Measurements from ENCODE around the gene GRIN3A.

GRIN3A gene

GRCh38 chr9:101631892-101632291 lies 106.6 kb downstream of the GRIN3A start:
- Mint-ChIP-seq H3K27ac (no peak overlapping the region), H3K4me3 (no peak overlapping the region), H3K27me3 (no peaks in the 10 kb centered on the region), H3K4me1 (ENCODE audit: low read depth) (no peaks in the 10 kb centered on the region), H3K9me3 (ENCODE audit: low read depth) (no peaks in the 10 kb centered on the region), H3K36me3 (no peaks in the 10 kb centered on the region)

DNA sequence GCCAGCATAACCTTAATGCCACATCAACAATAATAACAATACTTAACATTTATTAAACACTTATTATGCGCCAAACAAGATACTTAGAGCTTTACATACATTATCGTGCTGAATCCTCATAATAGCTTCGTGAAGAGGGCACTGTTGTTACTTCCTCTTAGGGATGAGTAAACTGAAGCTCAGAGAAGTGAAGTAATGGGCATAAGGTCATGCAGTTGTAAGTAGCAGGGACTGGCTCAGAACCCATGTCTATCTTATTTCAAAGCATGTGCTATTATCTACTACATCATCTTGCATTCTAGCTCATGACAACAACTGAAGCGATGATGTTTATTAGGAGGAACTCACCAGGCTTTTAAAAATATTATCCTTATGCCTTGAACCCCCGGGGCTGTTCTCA lies 108.8 kb downstream of the GRIN3A start:
- H3K4me3 Mint-ChIP-seq: no peak overlapping the region
- peaks cover 5% of the 10 kb centered on the region for H3K4me1 Mint-ChIP-seq (ENCODE audit: low read depth)
- no peaks in the 10 kb centered on the region for H3K36me3 Mint-ChIP-seq
- H3K9me3 Mint-ChIP-seq (ENCODE audit: low read depth): no peaks in the 10 kb centered on the region
- H3K27ac Mint-ChIP-seq: no peak overlapping the region
- no peaks in the 10 kb centered on the region for H3K27me3 Mint-ChIP-seq

- Mint-ChIP-seq H3K4me1 (ENCODE audit: low read depth) (peaks cover 5% of the 10 kb centered on the region), H3K4me3 (no peak overlapping the region), H3K9me3 (ENCODE audit: low read depth) (no peaks in the 10 kb centered on the region), H3K27me3 (no peaks in the 10 kb centered on the region), H3K36me3 (no peaks in the 10 kb centered on the region), H3K27ac (no peak overlapping the region)
These were observed 110.3 kb downstream of the GRIN3A start for GRCh38 chr9:101628173-101628572.

- Mint-ChIP-seq H3K27ac (no peak overlapping the region), H3K9me3 (ENCODE audit: low read depth) (no peaks in the 10 kb centered on the region), H3K27me3 (peaks cover 3% of the 10 kb centered on the region), H3K4me3 (no peak overlapping the region), H3K4me1 (ENCODE audit: low read depth) (peaks cover 5% of the 10 kb centered on the region), H3K36me3 (no peaks in the 10 kb centered on the region)
These were observed 112.2 kb downstream of the GRIN3A start for GRCh38 chr9:101626295-101626694.

DNA sequence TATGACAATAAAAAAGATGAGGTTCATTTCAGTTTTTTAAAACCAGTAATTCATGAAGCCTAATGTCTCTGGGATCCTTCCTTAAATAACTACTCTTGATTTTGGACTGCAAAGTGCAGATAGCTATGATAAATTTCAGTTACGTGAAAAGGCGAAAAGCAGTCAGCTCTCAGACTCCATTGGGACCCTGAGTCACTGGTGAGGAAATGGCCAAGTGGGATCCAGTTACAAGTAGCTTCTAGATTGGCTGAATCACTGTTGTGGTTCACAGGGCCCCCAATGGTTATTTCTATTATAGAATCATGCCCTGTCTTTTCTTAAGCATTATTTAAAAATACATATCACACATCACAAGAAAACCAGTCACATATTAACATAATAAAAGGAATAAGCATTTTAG lies 112.6 kb downstream of the GRIN3A start:
- no peaks in the 10 kb centered on the region for H3K36me3 Mint-ChIP-seq
- peaks cover 3% of the 10 kb centered on the region for H3K27me3 Mint-ChIP-seq
- H3K4me1 Mint-ChIP-seq (ENCODE audit: low read depth): peaks cover 5% of the 10 kb centered on the region
- no peaks in the 10 kb centered on the region for H3K9me3 Mint-ChIP-seq (ENCODE audit: low read depth)
- no peak overlapping the region for H3K27ac Mint-ChIP-seq
- no peak overlapping the region for H3K4me3 Mint-ChIP-seq

DNA sequence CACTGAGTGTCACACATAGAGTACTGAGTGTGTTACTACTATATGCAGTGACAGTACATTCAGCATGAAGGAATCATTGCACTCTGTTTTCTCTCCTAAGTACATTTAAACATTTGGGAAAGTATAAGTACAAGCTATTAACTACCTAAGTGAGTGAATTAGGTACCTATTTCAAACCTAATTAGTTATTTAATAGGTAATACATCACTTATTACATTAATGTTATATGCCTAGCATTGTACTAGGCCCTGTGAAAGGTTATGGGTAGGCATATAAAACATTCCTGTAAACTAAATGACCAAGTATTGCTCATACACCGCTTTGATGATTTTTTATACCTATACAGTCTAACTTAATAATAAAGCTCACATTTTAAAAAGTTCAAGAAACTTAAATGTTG lies 118.0 kb downstream of the GRIN3A start:
- peaks cover 3% of the 10 kb centered on the region for H3K27me3 Mint-ChIP-seq
- H3K4me1 Mint-ChIP-seq (ENCODE audit: low read depth): no peaks in the 10 kb centered on the region
- H3K9me3 Mint-ChIP-seq (ENCODE audit: low read depth): no peaks in the 10 kb centered on the region
- no peak overlapping the region for H3K27ac Mint-ChIP-seq
- H3K36me3 Mint-ChIP-seq: no peaks in the 10 kb centered on the region
- no peak overlapping the region for H3K4me3 Mint-ChIP-seq

- Mint-ChIP-seq H3K27ac (no peak overlapping the region), H3K4me3 (no peak overlapping the region), H3K9me3 (ENCODE audit: low read depth) (no peaks in the 10 kb centered on the region), H3K4me1 (ENCODE audit: low read depth) (no peaks in the 10 kb centered on the region), H3K36me3 (no peaks in the 10 kb centered on the region), H3K27me3 (peaks cover 3% of the 10 kb centered on the region)
These were observed 119.7 kb downstream of the GRIN3A start for GRCh38 chr9:101618698-101619097.

DNA sequence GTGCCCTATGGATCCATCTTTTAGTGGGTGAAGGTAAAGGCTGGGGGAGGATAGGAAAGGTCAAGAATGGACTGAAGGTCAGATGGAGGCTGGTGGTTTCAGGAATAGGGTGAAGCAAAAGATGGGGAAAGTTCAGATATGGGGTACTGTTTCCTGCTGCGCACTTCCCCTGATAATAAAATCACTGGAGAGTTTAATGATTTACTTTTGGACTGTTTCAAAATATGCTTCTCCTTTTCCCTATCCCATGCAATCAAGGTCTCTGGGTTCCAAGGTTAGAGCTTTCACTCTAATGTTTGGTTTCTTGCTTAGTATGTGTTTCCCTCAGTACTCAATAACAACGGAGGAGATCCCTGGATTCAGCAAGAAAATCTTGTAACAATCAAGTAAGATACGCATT lies 132.9 kb downstream of the GRIN3A start:
- Mint-ChIP-seq H3K4me1 (ENCODE audit: low read depth) (peaks cover 4% of the 10 kb centered on the region), H3K36me3 (no peaks in the 10 kb centered on the region), H3K27me3 (peaks cover 3% of the 10 kb centered on the region), H3K9me3 (ENCODE audit: low read depth) (no peaks in the 10 kb centered on the region), H3K4me3 (no peak overlapping the region), H3K27ac (no peak overlapping the region)

- peaks cover 4% of the 10 kb centered on the region for H3K4me1 Mint-ChIP-seq (ENCODE audit: low read depth)
- no peaks in the 10 kb centered on the region for H3K36me3 Mint-ChIP-seq
- H3K9me3 Mint-ChIP-seq (ENCODE audit: low read depth): no peaks in the 10 kb centered on the region
- peaks cover 3% of the 10 kb centered on the region for H3K27me3 Mint-ChIP-seq
- H3K4me3 Mint-ChIP-seq: no peak overlapping the region
- H3K27ac Mint-ChIP-seq: no peak overlapping the region
These were observed 134.2 kb downstream of the GRIN3A start for GRCh38 chr9:101604296-101604695.

DNA sequence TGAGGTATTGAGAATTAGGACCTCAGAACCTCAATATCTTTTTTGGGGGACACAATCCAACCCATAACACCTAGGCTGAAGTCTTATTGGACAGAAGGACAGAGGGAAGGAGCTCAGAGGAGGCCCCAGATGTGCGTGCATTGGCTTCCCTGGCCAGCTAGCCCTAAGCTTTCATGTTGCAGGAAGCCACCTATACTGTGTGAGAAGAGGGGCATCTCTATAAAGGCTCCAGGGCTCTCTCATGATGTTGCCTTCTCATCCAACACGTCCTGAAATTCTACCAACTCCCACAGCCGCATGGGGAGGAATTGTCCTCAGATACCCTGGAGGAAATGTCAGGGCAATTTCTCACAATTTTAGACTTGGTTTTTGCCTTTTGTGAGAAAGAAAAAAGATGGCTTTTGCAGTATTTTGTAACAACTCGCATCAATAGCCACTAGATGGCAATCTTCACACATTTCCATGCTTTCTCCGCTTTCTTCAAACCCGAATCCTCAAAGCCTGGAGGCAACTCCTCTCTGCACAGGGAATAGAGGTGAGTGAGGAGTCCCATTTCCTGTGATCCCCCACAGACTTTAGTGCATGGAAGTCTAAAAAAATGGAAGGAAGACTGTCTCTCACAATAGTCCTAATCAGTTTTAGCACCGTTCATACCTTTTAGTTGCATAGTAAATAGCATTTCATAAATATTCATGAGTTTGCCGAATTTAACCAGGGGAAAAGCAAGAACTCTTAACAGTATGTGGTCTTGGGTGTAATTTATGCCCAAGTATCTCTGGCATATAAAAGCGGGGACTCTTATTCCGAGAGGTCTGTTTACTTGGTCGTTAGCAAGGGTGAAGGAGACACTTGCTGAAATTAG lies 136.3 kb downstream of the GRIN3A start:
- Mint-ChIP-seq H3K9me3 (ENCODE audit: low read depth) (no peaks in the 10 kb centered on the region), H3K27ac (no peak overlapping the region), H3K27me3 (no peaks in the 10 kb centered on the region), H3K36me3 (no peaks in the 10 kb centered on the region), H3K4me1 (ENCODE audit: low read depth) (peaks cover 4% of the 10 kb centered on the region), H3K4me3 (peak overlapping the region; percentile 51)

DNA sequence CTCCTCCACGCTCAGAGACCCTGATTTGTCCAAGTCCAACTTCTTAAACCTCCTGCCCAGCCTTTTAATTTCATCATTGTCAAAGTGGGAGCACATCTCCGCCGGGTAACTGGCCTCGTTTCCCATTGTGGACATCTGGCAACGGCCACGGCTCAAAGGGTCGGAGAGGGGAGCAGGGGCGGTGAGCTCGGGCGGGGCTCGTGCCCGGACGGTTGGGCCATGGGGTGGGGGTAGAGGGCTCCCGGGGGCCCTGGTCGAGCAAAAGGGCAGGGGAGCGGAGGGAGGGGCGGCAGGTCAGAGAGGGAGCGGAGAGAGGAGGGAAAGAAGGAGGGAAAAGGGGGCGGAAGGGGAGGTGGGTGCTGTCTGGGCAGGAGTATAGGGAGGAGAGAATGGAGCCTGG lies 143.7 kb downstream of the GRIN3A start, which contains the start of gene PPP3R2:
TSS of gene PPP3R2 (minus strand) at position 174 of the 400 bp plus-strand sequence. CDS start at position 126, 48 bp downstream.
- Mint-ChIP-seq H3K36me3 (no peaks in the 10 kb centered on the region), H3K27me3 (no peaks in the 10 kb centered on the region), H3K9me3 (ENCODE audit: low read depth) (no peaks in the 10 kb centered on the region), H3K4me1 (ENCODE audit: low read depth) (no peaks in the 10 kb centered on the region), H3K4me3 (no peak within 1 kb of the TSS), H3K27ac (no peak within 1 kb of the TSS)

GRCh38 chr9:101593345-101593744 lies 145.1 kb downstream of the GRIN3A start:
- no peaks in the 10 kb centered on the region for H3K9me3 Mint-ChIP-seq (ENCODE audit: low read depth)
- no peak overlapping the region for H3K4me3 Mint-ChIP-seq
- no peaks in the 10 kb centered on the region for H3K36me3 Mint-ChIP-seq
- H3K4me1 Mint-ChIP-seq (ENCODE audit: low read depth): no peaks in the 10 kb centered on the region
- H3K27me3 Mint-ChIP-seq: no peaks in the 10 kb centered on the region
- no peak overlapping the region for H3K27ac Mint-ChIP-seq

- H3K4me3 Mint-ChIP-seq: no peak overlapping the region
- no peaks in the 10 kb centered on the region for H3K27me3 Mint-ChIP-seq
- H3K36me3 Mint-ChIP-seq: no peaks in the 10 kb centered on the region
- H3K27ac Mint-ChIP-seq: no peak overlapping the region
- H3K9me3 Mint-ChIP-seq (ENCODE audit: low read depth): no peaks in the 10 kb centered on the region
- H3K4me1 Mint-ChIP-seq (ENCODE audit: low read depth): no peaks in the 10 kb centered on the region
These were observed 145.7 kb downstream of the GRIN3A start for GRCh38 chr9:101592788-101593187.

DNA sequence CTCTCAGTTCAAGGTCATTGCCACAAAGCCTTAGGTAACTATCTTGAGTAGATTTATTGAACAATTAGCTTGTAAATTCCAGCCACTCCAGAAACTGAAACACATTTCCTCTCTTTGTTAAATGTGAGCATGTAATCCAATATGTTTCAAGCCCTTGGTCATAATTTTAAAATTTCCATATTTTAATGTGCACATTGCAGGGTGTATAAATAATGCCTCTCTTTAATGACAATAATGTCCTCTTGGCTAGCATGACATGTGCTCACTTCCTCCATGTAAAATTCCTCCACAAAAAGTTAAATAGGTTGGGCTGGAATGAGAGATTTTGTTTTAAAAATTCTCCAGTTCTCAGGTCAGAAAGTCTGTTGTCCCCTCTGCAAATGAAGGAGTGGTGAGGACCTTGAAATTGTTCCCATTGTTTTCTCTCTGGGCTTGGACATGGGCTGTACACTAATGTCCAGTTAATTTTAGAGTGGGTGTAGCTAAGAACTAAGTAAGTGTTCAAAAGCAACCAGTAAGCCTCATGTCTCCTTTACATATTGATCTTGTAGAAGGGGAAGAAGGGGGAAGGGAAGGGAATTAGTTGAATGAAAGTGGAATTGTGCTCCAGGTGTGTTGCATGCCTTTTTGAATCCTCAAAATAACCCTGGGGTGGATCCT lies 146.5 kb downstream of the GRIN3A start:
- H3K27me3 Mint-ChIP-seq: no peaks in the 10 kb centered on the region
- H3K27ac Mint-ChIP-seq: no peak overlapping the region
- H3K9me3 Mint-ChIP-seq (ENCODE audit: low read depth): no peaks in the 10 kb centered on the region
- no peaks in the 10 kb centered on the region for H3K36me3 Mint-ChIP-seq
- H3K4me1 Mint-ChIP-seq (ENCODE audit: low read depth): peaks cover under 1% of the 10 kb centered on the region
- no peak overlapping the region for H3K4me3 Mint-ChIP-seq

DNA sequence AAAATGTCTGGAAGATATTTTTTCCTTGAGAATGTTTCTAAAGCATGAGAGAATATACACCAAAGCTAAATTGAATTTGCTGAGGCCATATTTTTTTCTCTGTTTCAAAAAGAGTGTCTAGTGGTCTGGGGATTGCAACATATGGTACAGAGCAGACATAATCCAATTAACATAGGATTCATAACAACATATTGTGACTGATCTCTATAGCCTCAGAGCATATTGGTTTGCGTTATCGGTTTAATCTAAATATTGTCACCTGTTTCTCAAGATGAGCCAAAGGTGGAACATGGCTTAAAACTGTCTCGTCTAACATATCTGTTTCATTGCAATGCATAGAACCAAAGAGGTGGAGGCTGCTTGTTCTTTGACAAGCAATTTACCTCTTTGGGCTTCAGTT lies 147.5 kb downstream of the GRIN3A start:
- Mint-ChIP-seq H3K27me3 (no peaks in the 10 kb centered on the region), H3K4me1 (ENCODE audit: low read depth) (peaks cover 3% of the 10 kb centered on the region), H3K36me3 (no peaks in the 10 kb centered on the region), H3K4me3 (no peak overlapping the region), H3K27ac (no peak overlapping the region), H3K9me3 (ENCODE audit: low read depth) (no peaks in the 10 kb centered on the region)

Data from activated naive CD8-positive, alpha-beta T cell (primary cell).